IPS-NIHi7 (cell line): ENCODE data around the gene GGACT.

ENCODE experiments used
- DNase-seq: peaks from one replicate; pipeline ENCODE4 v3.0.0; 2012; ENCODE audit warnings: mixed read lengths; ENCODE audit errors: extremely low spot score

The GGACT gene

GRCh38 chr13:100513987-100514670, 74.5 kb downstream of the GGACT start:
- DNase-seq, result no peak

DNA sequence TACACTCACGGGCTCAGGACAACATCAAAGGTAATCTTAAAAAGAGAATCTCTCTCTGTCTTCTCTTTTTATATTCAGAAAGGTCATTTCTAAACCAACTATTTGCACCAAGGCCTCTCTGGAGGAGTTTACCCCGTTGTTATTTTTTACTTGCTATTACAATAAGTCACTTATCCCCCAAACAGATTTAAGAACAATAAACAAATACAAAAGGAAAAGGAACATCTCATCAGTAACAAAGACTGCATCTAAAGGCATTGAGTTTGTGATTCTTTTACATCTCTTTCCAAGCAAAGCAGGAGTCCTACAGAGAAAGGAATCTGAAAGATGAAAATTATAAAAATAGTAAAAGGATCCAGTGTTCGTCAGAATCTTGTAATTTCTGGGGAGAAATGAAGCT, 75.4 kb downstream of the GGACT start:
- DNase-seq, result no peak

- no peak for DNase-seq
These were observed 76.2 kb downstream of the GGACT start for GRCh38 chr13:100512422-100512821.

DNA sequence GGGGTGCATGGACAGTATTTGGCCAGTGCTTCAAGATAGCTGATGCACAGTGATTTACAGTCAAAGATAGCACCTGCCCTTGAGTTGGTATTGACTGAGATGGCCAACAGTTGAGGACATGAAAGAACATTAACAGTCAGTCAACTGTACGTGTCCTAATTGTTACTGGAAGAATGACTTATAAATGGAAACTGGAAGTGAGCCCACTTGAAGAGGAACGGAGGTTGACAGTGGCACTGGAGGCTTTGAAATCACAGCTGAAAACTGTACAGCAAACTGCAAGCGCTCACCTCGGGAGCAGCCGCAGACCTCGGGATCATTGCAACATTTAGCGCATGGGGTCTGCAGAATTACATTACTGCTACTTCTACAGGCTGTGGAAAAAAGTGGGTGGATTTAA, 77.1 kb downstream of the GGACT start:
- DNase-seq, result no peak

DNA sequence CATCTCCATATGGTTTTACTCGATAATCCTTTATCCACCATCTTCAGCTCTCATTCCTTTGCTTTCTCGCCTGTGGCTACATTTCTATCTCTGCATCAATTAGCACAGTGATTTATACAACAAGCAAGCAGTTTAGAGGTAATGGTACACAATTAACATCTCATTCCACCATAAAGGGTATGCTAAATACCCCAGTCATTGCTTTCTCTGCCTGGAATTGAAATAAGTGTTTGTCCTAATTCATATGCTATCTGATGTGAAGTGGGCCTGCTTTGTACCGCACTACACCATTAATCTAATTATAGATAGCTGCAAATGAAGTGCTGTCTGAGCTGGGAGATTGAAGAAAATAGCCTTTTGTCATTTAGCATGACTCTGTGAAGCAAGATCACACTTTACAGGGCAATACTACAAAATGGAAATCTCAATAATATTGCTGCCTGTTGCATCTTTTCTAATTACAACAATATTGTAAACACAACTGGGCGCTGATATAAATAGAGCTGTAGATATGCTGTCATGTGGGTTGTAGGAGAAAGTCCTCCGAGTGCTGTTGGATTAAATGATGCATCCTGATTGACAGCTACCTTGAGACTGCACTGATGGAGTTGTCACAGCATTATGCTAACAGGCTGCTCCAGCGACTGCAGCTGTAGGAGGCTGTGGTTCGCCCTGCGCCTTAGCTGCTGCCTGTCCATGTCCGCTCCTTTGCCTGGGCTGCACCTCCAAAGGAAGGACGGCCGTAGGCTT, 78.2 kb downstream of the GGACT start:
- DNase-seq, result peak; percentile 54

- DNase-seq, result no peak
These were observed 79.6 kb downstream of the GGACT start for GRCh38 chr13:100508996-100509395.

- DNase-seq, result no peak
These were observed 80.1 kb downstream of the GGACT start for GRCh38 chr13:100508455-100508854.

DNA sequence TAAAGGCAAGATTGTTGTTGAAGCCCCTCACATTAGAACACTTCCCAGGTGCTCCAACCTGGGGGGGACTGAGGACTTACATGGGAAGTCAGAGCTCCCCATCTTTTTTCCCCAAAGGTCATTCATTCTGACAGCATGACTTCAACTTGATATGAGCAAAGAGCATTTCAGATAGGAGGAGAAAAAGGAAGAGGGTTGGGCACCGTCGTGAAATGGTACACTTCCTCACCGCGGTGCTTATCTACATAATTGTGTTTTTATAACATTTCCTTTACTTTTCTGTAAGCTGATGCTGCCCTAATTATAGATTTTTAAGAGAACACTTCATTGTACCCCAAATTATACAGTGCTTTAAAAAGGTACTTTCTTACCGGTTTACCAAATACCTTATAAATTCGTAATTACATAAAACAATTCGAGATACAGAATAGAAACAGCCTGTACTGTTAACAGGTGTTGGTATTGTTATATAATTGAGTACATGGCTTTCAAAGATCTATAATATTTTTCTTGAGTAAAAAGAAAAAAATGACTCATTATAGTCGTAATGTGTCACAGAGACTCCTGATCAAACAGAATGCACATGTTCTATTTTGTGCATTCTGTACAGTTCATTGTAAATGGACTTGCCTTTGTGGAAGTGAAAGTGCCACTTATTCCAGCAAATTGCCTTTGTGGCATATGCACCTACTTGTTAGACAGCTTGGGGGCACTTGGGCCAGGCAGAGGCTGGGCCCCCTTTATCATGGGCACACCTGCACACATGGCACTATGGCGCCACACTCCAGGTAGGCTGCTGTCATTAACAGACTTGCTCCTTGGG, 81.8 kb downstream of the GGACT start:
- DNase-seq, result no peak

GRCh38 chr13:100506154-100506553, 82.4 kb downstream of the GGACT start:
- no peak for DNase-seq

- no peak for DNase-seq
These were observed 85.0 kb downstream of the GGACT start for GRCh38 chr13:100503622-100504021.

- DNase-seq, result no peak
These were observed 86.1 kb downstream of the GGACT start for GRCh38 chr13:100502446-100502845.

DNA sequence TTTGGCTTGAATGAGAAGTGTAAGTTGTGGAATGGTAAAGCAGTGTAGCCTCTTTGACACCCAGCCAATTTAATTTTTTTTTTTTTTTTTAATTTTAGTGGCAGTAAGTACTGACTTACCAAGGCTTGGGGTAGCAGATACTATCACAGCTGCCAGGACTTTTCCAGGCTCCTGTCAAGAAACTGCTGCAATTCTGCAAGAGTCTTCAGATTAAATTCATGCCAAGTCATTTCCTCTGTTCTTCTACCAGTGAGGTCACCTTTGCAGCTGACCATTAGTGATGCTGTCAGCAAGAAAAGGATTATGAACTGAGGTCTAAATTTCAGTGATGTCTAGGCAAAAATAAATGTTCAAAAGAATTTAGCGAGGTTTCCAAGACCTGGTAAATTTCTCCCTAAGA, 91.2 kb downstream of the GGACT start:
- DNase-seq, result no peak

- DNase-seq, result no peak
These were observed 93.1 kb downstream of the GGACT start for GRCh38 chr13:100495455-100495854.

GRCh38 chr13:100493418-100493817, 95.2 kb downstream of the GGACT start:
- no peak for DNase-seq

GRCh38 chr13:100491164-100491842, 97.3 kb downstream of the GGACT start:
- DNase-seq, result no peak

- peak; percentile 75 for DNase-seq
These were observed 97.9 kb downstream of the GGACT start for GRCh38 chr13:100490692-100491091.

DNA sequence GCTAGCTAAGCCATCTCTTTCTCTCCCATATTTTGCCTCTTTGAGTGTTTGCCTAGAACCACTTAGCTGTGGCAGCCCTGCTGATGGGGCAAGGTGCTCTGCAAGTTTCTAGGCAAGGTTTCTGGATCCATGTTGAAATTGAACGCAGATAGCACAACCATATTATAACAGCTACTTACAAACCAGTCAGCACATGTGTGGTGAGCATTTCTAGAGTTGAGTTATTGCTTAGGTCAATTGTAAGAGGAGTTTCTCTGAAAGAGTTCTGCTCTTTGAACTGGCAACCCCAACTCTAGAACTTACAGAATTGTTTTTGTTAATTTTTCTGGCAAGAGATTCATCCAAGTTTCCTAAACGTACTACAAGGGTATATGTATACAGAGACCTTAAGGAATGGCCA, 103.3 kb downstream of the GGACT start:
- no peak for DNase-seq

GRCh38 chr13:100484702-100485101, 103.9 kb downstream of the GGACT start:
- DNase-seq, result no peak

DNA sequence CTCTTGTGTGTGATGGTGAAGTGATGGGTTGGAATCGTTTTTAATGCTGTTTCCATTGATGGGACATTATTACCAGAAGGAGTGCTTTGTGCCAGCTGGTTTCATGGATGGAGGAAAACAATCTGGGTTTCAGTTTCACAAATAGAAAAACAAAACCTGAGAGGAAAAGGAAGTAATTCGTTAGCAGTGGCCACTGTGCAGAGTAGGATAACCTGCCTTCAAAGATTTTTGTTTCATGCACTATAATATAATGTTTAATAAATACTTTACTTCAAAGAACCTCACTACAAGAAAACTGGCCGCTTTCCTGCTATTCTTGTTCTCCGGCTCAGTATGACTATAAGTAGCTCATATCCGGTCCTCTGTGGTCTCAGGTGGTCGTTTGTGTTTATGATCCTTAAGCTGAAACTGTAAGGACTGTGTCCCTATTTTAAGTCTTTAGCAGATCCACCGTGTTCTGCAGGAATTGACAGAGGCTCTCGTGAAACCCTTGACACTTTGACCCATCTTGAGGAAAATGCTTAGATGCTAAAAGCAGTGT, 104.7 kb downstream of the GGACT start:
- DNase-seq, result no peak

DNA sequence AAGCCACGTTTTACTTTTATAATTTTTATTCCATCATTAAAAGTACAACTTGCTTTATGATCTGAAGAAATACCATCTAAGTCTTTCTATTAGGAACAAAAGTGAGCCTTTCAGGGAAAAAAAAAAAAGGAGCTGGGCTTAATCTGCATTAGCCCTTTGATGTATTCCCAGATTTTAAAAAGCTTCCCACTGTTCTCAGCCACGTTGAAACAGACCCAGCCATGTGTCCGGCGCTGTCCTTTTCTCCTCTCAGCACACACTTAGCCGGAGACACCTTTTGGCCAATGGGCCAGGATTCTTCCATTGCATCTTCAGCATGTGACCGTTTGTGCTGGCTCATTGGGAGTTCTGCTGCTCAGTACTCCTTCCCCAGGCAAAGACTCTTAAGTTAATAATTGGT, 105.5 kb downstream of the GGACT start:
- no peak for DNase-seq

DNA sequence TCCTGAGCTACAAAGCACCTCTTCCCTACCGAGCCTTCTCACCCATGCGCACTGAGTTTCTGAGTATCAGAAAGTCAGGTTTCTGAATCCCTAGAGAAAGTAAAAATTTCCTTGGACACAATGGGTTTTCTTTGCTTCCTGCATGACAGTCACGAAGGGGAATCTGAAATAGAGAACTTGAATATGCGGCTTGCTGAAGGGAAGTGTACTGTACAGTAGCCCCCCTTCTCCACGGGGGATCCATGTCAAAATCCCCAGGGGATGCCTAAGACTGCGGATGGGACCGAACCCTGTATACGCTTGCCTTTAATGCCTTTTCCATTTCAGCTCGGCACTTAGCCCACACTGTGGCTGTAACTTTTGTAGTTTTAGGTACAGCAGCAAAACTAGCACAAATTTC, 107.9 kb downstream of the GGACT start:
- no peak for DNase-seq
